GM19351 (cell line): ENCODE measurements around the gene TMEM126A.
"Not testable (repeated sequence)": the region's sequence is repeated elsewhere in the genome, so short reads cannot be mapped to it uniquely, and the experiment has no call there.

ENCODE experiments used
- ATAC-seq: cut with Tn5 transposase; IDR thresholded peaks from one replicate; pipeline ENCODE4 v1.9.1; 2021; ENCODE audit warnings: mild to moderate bottlenecking, moderate library complexity; ENCODE audit not compliant: unreplicated experiment

Gene TMEM126A

GRCh38 chr11:85656777-85657176 is 9.0 kb downstream of the TMEM126A start:
- ATAC-seq: no peak

GRCh38 chr11:85658180-85658579 is 10.4 kb downstream of the TMEM126A start:
- ATAC-seq: no peak

- no peak for ATAC-seq
These were observed 14.4 kb downstream of the TMEM126A start for GRCh38 chr11:85661972-85662664.

- ATAC-seq: no peak
These were observed 15.4 kb downstream of the TMEM126A start for GRCh38 chr11:85663080-85663752.

- peak; percentile 68 for ATAC-seq
These were observed 16.2 kb downstream of the TMEM126A start for GRCh38 chr11:85663753-85664614.

GRCh38 chr11:85664615-85665481 is 17.1 kb downstream of the TMEM126A start, which contains the start of gene CREBZF:
Gene CREBZF, minus strand, starts transcription at chr11:85665129. Its CDS starts 254 bp downstream, at chr11:85664875.
- ATAC-seq: peak; percentile 85

- ATAC-seq: no peak
These were observed 18.0 kb downstream of the TMEM126A start for GRCh38 chr11:85665733-85666132.

- no peak for ATAC-seq
These were observed 18.9 kb downstream of the TMEM126A start for GRCh38 chr11:85666687-85667086.

GRCh38 chr11:85668157-85668556 is 20.4 kb downstream of the TMEM126A start:
- no peak for ATAC-seq

- not testable (repeated sequence) for ATAC-seq
These were observed 23.3 kb downstream of the TMEM126A start for GRCh38 chr11:85670949-85671663.

GRCh38 chr11:85672105-85672902 is 24.5 kb downstream of the TMEM126A start:
- ATAC-seq: no peak

GRCh38 chr11:85673393-85673792 is 25.6 kb downstream of the TMEM126A start:
- ATAC-seq: no peak

GRCh38 chr11:85679576-85679975 is 31.8 kb downstream of the TMEM126A start:
- ATAC-seq: no peak

- ATAC-seq: no peak
These were observed 33.1 kb downstream of the TMEM126A start for GRCh38 chr11:85680897-85681296.

- ATAC-seq: peak; percentile 75
These were observed 34.9 kb downstream of the TMEM126A start for GRCh38 chr11:85682330-85683305.

GRCh38 chr11:85685125-85685819 is 37.5 kb downstream of the TMEM126A start:
- no peak for ATAC-seq

GRCh38 chr11:85685820-85686459 is 38.2 kb downstream of the TMEM126A start, which contains the start of gene CCDC89:
Gene CCDC89, minus strand, starts transcription at chr11:85686195. Its CDS starts 65 bp downstream, at chr11:85686130.
- ATAC-seq: no peak
